Panc1 (cell line): ENCODE data around the gene NDOR1.

ENCODE experiments used
- POLR2AphosphoS5 ChIP-seq: IDR thresholded peaks from 2 replicates; pipeline ENCODE4 v1.6.1; 2012; ENCODE audit warnings: mild to moderate bottlenecking, low read depth, low read length, moderate library complexity
- TF ChIP-seq, protein P1 (sequence below): fragments of 450-650 bp; IDR thresholded peaks from 2 replicates; pipeline ENCODE4 v1.5.1; 2017; ENCODE audit warnings: mild to moderate bottlenecking
- TF ChIP-seq, protein P2 (sequence below), 2 experiments: IDR thresholded peaks; 2 replicates each; pipeline ENCODE4 v1.6.1; 2011 to 2012; ENCODE audit warnings: low read depth in 2 of 2, control low read depth in 1 of 2, low read length in 1 of 2, mild to moderate bottlenecking in 1 of 2, moderate library complexity in 1 of 2; ENCODE audit not compliant: insufficient read depth in 1 of 2

DNA sequence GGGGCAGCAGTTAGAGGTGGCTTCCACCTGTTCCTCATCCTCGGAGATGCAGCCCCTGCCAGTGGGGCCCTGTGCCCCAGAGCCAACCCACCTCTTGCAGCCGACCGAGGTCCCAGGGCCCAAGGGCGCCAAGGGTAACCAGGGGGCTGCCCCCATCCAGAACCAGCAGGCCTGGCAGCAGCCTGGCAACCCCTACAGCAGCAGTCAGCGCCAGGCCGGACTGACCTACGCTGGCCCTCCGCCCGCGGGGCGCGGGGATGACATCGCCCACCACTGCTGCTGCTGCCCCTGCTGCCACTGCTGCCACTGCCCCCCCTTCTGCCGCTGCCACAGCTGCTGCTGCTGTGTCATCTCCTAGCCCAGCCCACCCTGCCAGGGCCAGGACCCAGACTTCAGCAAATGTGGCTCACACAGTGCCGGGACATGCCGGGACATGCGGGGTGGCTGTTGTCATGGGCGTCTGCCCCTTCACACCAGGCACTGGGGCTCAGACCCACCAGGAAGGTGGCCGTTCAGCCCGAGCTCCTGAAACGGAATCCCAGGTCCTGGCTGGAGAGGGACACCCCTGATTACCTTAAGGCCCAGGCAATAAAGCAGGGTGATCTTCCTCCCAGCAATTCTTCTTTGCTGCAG, 20.3 kb downstream of the NDOR1 start:
- TF ChIP-seq, protein P1, sequence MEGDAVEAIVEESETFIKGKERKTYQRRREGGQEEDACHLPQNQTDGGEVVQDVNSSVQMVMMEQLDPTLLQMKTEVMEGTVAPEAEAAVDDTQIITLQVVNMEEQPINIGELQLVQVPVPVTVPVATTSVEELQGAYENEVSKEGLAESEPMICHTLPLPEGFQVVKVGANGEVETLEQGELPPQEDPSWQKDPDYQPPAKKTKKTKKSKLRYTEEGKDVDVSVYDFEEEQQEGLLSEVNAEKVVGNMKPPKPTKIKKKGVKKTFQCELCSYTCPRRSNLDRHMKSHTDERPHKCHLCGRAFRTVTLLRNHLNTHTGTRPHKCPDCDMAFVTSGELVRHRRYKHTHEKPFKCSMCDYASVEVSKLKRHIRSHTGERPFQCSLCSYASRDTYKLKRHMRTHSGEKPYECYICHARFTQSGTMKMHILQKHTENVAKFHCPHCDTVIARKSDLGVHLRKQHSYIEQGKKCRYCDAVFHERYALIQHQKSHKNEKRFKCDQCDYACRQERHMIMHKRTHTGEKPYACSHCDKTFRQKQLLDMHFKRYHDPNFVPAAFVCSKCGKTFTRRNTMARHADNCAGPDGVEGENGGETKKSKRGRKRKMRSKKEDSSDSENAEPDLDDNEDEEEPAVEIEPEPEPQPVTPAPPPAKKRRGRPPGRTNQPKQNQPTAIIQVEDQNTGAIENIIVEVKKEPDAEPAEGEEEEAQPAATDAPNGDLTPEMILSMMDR = no peak
- TF ChIP-seq, protein P2, sequence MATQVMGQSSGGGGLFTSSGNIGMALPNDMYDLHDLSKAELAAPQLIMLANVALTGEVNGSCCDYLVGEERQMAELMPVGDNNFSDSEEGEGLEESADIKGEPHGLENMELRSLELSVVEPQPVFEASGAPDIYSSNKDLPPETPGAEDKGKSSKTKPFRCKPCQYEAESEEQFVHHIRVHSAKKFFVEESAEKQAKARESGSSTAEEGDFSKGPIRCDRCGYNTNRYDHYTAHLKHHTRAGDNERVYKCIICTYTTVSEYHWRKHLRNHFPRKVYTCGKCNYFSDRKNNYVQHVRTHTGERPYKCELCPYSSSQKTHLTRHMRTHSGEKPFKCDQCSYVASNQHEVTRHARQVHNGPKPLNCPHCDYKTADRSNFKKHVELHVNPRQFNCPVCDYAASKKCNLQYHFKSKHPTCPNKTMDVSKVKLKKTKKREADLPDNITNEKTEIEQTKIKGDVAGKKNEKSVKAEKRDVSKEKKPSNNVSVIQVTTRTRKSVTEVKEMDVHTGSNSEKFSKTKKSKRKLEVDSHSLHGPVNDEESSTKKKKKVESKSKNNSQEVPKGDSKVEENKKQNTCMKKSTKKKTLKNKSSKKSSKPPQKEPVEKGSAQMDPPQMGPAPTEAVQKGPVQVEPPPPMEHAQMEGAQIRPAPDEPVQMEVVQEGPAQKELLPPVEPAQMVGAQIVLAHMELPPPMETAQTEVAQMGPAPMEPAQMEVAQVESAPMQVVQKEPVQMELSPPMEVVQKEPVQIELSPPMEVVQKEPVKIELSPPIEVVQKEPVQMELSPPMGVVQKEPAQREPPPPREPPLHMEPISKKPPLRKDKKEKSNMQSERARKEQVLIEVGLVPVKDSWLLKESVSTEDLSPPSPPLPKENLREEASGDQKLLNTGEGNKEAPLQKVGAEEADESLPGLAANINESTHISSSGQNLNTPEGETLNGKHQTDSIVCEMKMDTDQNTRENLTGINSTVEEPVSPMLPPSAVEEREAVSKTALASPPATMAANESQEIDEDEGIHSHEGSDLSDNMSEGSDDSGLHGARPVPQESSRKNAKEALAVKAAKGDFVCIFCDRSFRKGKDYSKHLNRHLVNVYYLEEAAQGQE (IDR thresholded peaks at IDR 0.05; ENCODE audit: insufficient read depth in 1 of 2, low read depth in 2 of 2, low read length in 1 of 2) = no peak
- TF ChIP-seq POLR2AphosphoS5 = no peak
